Heart left ventricle (tissue), 16 donors: Measurements from ENCODE around the gene TRAF2. TPM values are rescaled to one million over a fixed set of nuclear protein-coding genes. Genes with fewer than 3 reads are reported as not detected.

Source experiments
- ATAC-seq, 4 donors: fragments of 200-7000 bp; cut with Tn5 transposase; one replicate each; pipeline ENCODE4 v1.9.1; 2020 to 2022; ENCODE audit warnings: moderate library complexity in 4 of 4, mild to moderate bottlenecking in 3 of 4, moderate number of reproducible peaks in 1 of 4
- DNase-seq, 5 donors: peaks; one replicate each; pipeline ENCODE4 v3.0.0-alpha.2; 2020
- H3K27ac ChIP-seq, 12 donors: fragments of 200-600 bp; sonication (generic) in 4 of 12; one replicate each; pipeline versions ENCODE4 v1.5.0 to v1.8.0; 2016 to 2022; ENCODE audit warnings: mild to moderate bottlenecking in 2 of 12
- H3K27me3 ChIP-seq, 9 donors: fragments of 200-600 bp; sonication (generic) in 2 of 9; one replicate each; pipeline versions ENCODE4 v1.5.1 to v1.8.0; 2016 to 2022; ENCODE audit warnings: mild to moderate bottlenecking in 3 of 9
- H3K36me3 ChIP-seq, 9 donors: fragments of 200-600 bp; sonication (generic) in 2 of 9; one replicate each; pipeline versions ENCODE4 v1.5.0 to v1.8.0; 2018 to 2022; ENCODE audit warnings: mild to moderate bottlenecking in 2 of 9
- H3K4me1 ChIP-seq, 12 donors: fragments of 200-600 bp; sonication (generic) in 4 of 12; one replicate each; pipeline versions ENCODE4 v1.5.0 to v1.8.0; 2016 to 2022; ENCODE audit warnings: mild to moderate bottlenecking in 3 of 12
- H3K4me3 ChIP-seq, 12 donors: fragments of 200-600 bp; sonication (generic) in 4 of 12; one replicate each; pipeline versions ENCODE4 v1.5.0 to v1.8.0; 2017 to 2022; ENCODE audit warnings: mild to moderate bottlenecking in 9 of 12, moderate library complexity in 4 of 12
- H3K9me3 ChIP-seq, 12 donors: fragments of 200-600 bp; sonication (generic) in 4 of 12; one replicate each; pipeline versions ENCODE4 v1.5.0 to v1.8.0; 2016 to 2022; ENCODE audit warnings: mild to moderate bottlenecking in 1 of 12
- POLR2A ChIP-seq, 2 donors: fragments of 450-650 bp; IDR thresholded peaks; one replicate each; pipeline ENCODE4 v1.6.1; 2017; ENCODE audit warnings: antibody characterized with exemption in 2 of 2, mild to moderate bottlenecking in 2 of 2, moderate library complexity in 2 of 2
- WGBS, 4 donors: extraction: QIAGEN DNeasy Blood & Tissue Kit in 2 of 4; methylation state at CpG; one replicate each; pipeline versions ENCODE4 v1.1.5 to v1.1.7; 2013 to 2018; 5-methylcytosine and 5-hydroxymethylcytosine counted together
- intact Hi-C, 10 donors: fragments of 100-400 bp; cut with DNase I; formaldehyde crosslinking; loops; one replicate each; pipeline versions ENCODE4 v1.11.1 to v1.14.2; 2022
- polyA plus RNA-seq, 2 donors: library from polyadenylated mRNA; stranded (reverse); fragments of 200-250 nt; gene quantifications; one replicate each; pipeline ENCODE4 v1.2.3, GENCODE V29; 2013
- total RNA-seq, 9 donors: library from RNA; depleted of rRNA in 2 of 9; stranded (reverse); fragments of >200 nt in 2 of 9; fragmentation: NEBNext Ultra II Directional in 3 of 9; extraction: Animal tissue kit (Norgen Biotek cat#: 25700) in 3 of 9; gene quantifications; one replicate each; pipeline versions ENCODE4 v1.1.0 to v1.2.4, GENCODE V29; 2016 to 2023
- TF ChIP-seq, protein P1 (sequence below), 12 donors: fragments of 200-600 bp; sonication (generic) in 4 of 12; IDR thresholded peaks; one replicate each; pipeline versions ENCODE4 v1.5.0 to v1.8.0; 2018 to 2022; ENCODE audit warnings: antibody characterized with exemption in 12 of 12, mild to moderate bottlenecking in 5 of 12
- donor health status: ischemic (EF 13 %, LVEDD 7.1; RV severe dilation, severe dysfunction).
- donor health status: healthy with polysubstance abuse.
- donor health status: DM: no; HTN: yes; CAD: no.
- donor health status: DM: no; HTN: no; CAD: no.
- donor health status: ischemic (EF 25% LVEDD 6.9; RV normal size, moderate dysfunction).
- donor health status: ischemic (EF 25% LVEDD 5.7; RV mildly dilated, moderate dysfunction).
- donor health status: healthy.
- donor health status: DM: yes; HTN: yes; CAD: no.
- donor health status: ischemic (EF 35%, LVEDD 5.7; RV mildly dilated, moderate dysfunction).
- donor health status: nonischemic (EF 11% LVEDD 7.7; RV severe dilation, severe dysfunction).
- donor health status: DM: yes; HTN: yes; CAD: no.
- donor health status: PGD.
- donor health status: ischemic (EF 29% LVEDD 5.4; RV normal size, mild dysfunction).
- donor health status: nonischemic (EF 23%, LVEDD 6.1; RV moderate dilation, normal function).

Gene TRAF2
- total and polyA plus RNA-seq, 11 donors: 6.3 to 28.3 (median 9.4) TPM

DNA sequence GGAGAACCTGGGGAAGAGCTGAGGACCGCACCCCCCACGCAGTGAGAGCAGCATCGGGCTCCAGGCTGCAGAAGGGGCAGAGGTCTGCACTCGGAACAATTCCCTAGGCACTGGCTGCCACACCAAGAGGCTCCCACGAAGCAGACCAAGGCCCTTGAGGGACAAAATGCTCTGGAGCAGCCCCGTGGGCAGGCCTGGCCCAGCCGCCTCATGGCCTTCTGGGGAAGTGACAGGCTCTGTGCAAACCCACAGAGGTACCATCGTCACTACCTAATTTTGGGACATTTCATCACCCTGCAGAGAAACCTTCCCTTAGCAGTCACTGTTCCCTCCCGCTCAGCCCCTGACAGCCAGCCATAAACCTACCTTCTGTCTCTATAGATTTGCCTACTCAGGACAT lies 42.3 kb downstream of the TRAF2 start:
- peaks cover 11 to 67% (median 53%) of the 10 kb centered on the region in 12 donors for H3K4me1 ChIP-seq
- ATAC-seq (peak; percentile 87 to 91 (median 90)), DNase-seq (peak; percentile 64 to 82 (median 67))
- H3K27ac ChIP-seq: peak overlapping the region; percentile 55 to 96 (median 84)
- intact Hi-C loops: loop anchor here in 5 of 10 donors (5.0 to 10.0 kb wide), 4 partner anchors 41 to 81 kb away; partner anchors contain the start of genes EDF1 (in 2 of the 5), TRAF2 (in 2 of the 5), MAMDC4 (in 1 of the 5) and PHPT1 (in 1 of the 5)
- peak overlapping the region in 6 of 12 donors; percentile 4 to 42 (median 17) for H3K4me3 ChIP-seq
- 49 to 58% (median 53%) methylated on average over 7 to 9 of the region's 9 CpGs for WGBS, 4 donors
- H3K27me3 ChIP-seq: no peaks in the 10 kb centered on the region
- H3K9me3 ChIP-seq: peaks cover 0 to 4% (median 0%) of the 10 kb centered on the region in 12 donors
- H3K36me3 ChIP-seq: peaks cover 0 to 27% (median 4%) of the 10 kb centered on the region in 9 donors
- TF ChIP-seq, protein P1, sequence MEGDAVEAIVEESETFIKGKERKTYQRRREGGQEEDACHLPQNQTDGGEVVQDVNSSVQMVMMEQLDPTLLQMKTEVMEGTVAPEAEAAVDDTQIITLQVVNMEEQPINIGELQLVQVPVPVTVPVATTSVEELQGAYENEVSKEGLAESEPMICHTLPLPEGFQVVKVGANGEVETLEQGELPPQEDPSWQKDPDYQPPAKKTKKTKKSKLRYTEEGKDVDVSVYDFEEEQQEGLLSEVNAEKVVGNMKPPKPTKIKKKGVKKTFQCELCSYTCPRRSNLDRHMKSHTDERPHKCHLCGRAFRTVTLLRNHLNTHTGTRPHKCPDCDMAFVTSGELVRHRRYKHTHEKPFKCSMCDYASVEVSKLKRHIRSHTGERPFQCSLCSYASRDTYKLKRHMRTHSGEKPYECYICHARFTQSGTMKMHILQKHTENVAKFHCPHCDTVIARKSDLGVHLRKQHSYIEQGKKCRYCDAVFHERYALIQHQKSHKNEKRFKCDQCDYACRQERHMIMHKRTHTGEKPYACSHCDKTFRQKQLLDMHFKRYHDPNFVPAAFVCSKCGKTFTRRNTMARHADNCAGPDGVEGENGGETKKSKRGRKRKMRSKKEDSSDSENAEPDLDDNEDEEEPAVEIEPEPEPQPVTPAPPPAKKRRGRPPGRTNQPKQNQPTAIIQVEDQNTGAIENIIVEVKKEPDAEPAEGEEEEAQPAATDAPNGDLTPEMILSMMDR (IDR thresholded peaks at IDR 0.05): peak in 5 of 12 donors; percentile 14 to 31 (median 25)
- TF ChIP-seq POLR2A (IDR thresholded peaks at IDR 0.05): no peak

DNA sequence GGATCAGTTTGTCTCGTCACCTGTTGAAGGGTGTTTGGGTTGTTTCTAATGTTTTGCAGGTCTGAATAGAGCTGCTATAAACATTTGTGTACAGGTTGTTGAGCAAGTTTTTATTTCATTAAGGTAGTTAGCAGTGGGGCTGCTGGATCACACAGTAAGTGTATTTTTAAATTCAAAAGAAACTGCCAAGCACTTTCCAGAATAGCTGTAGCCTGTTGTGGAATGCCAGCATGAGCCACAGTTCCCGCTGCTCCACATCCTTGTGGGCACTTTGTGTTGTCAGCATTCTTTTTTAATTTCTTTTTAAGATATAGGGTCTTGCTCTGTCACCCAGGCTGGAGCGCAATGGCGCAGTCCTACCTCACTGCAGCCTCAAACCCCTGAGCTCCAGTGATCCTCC lies 43.7 kb downstream of the TRAF2 start:
- Histone ChIP-seq H3K9me3 (peaks cover 0 to 4% (median 0%) of the 10 kb centered on the region in 12 donors), H3K4me1 (peaks cover 11 to 52% (median 42%) of the 10 kb centered on the region in 12 donors), H3K4me3 (no peak overlapping the region), H3K27ac (peak overlapping the region; percentile 44 to 96 (median 84)), H3K36me3 (peaks cover 0 to 22% (median 0%) of the 10 kb centered on the region in 9 donors), H3K27me3 (no peaks in the 10 kb centered on the region)
- ATAC-seq (peak in 3 of 4 donors; percentile 19 to 38 (median 25)), DNase-seq (no peak)
- intact Hi-C loops: loop anchor here in 2 of 10 donors (5.0 to 10.0 kb wide), 2 partner anchors 43 to 45 kb away; partner anchors contain the start of gene TRAF2 (in 2 of the 2)
- WGBS, 4 donors: 82 to 86% (median 86%) methylated on average over 4 of the region's 4 CpGs
- TF ChIP-seq POLR2A (IDR thresholded peaks at IDR 0.05): no peak
- TF ChIP-seq, protein P1 (IDR thresholded peaks at IDR 0.05): no peak

DNA sequence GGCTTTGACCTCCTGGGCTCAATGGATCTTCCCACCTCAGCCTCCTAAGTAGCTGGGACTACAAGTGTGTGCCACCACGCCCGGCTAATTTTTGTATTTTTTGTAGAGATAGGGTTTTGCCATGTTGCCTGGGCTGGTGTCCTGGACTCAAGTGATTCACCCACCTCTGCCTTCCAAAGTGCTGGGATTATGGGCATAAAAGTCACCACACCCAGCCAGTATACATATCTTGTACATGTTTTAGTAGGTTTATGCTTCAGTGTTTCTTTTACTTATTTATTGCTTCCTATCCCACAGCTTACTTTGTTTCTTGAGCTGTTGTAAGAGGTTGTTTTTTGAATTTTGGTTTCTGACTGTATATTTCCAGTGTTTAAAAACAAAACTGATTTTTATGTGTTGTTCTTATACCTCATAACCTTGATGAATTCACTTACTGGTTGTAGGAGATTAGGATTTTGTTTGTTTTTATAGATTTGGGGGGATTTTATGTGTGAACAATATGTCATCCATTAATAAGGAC lies 45.4 kb downstream of the TRAF2 start:
- intact Hi-C loops: loop anchor here in 2 of 10 donors (5.0 to 10.0 kb wide), 2 partner anchors 44 to 47 kb away; partner anchors contain the start of gene TRAF2 (in 2 of the 2)
- peak overlapping the region in 1 of 12 donors; percentile 12 for H3K27ac ChIP-seq
- WGBS, 4 donors: 99 to 100% (median 100%) methylated on average over 2 of the region's 2 CpGs

DNA sequence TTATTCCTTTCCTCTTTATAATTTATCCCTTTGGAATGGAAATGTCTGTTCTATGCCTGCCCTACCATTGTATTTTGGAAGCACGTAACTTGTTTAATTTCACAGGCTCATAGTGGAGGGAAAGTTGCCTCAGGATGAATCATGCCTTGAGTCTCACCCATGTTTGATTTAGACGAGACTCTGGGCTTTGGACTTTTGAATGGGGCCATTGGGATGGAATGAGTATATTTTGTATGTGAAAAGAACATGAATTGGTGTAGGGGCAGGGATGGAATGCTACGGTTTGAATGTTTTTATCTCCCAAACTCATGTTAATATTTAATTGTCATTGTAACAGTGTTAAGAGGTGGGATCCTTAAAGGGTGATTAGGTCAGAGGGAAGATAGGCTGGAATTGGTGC lies 48.0 kb downstream of the TRAF2 start:
- H3K27ac ChIP-seq: no peak overlapping the region
- intact Hi-C loops: loop anchor here in 2 of 10 donors (5.0 to 10.0 kb wide), 2 partner anchors 47 to 49 kb away; partner anchors contain the start of gene TRAF2 (in 2 of the 2)
- no peak for ATAC-seq
- H3K9me3 ChIP-seq: peaks cover 0 to 4% (median 0%) of the 10 kb centered on the region in 12 donors
- H3K4me3 ChIP-seq: no peak overlapping the region
- H3K36me3 ChIP-seq: peaks cover 0 to 7% (median 0%) of the 10 kb centered on the region in 9 donors
- WGBS, 4 donors: 96 to 99% (median 96%) methylated on average over 3 of the region's 3 CpGs
- no peaks in the 10 kb centered on the region for H3K27me3 ChIP-seq
- no peak for TF ChIP-seq POLR2A (IDR thresholded peaks at IDR 0.05)
- TF ChIP-seq, protein P1 (IDR thresholded peaks at IDR 0.05): no peak
- peaks cover 0 to 14% (median 10%) of the 10 kb centered on the region in 12 donors for H3K4me1 ChIP-seq
- no peak for DNase-seq

More for the DNA sequence above, 45.4 kb downstream of the TRAF2 start:
- peaks cover 11 to 36% (median 29%) of the 10 kb centered on the region in 12 donors for H3K4me1 ChIP-seq
- H3K27me3 ChIP-seq: no peaks in the 10 kb centered on the region
- DNase-seq (no peak), ATAC-seq (no peak)
- peaks cover 0 to 4% (median 0%) of the 10 kb centered on the region in 12 donors for H3K9me3 ChIP-seq
- H3K36me3 ChIP-seq: peaks cover 0 to 8% (median 0%) of the 10 kb centered on the region in 9 donors
- TF ChIP-seq, protein P1 (IDR thresholded peaks at IDR 0.05): no peak
- TF ChIP-seq POLR2A (IDR thresholded peaks at IDR 0.05): no peak
- H3K4me3 ChIP-seq: no peak overlapping the region
